ENCODE measurements around the gene SNRPD3. TPM values are rescaled to one million over a fixed set of nuclear protein-coding genes. Genes with fewer than 3 reads are reported as not detected.
A peak's percentile ranks its signal among the peaks of the same experiment; 100 is the strongest.
"Not testable (repeated sequence)": the region's sequence is repeated elsewhere in the genome, so short reads cannot be mapped to it uniquely, and the experiment has no call there.

SNRPD3 gene
- total RNA-seq, 1 donor from 2014 or later = 160 TPM

DNA sequence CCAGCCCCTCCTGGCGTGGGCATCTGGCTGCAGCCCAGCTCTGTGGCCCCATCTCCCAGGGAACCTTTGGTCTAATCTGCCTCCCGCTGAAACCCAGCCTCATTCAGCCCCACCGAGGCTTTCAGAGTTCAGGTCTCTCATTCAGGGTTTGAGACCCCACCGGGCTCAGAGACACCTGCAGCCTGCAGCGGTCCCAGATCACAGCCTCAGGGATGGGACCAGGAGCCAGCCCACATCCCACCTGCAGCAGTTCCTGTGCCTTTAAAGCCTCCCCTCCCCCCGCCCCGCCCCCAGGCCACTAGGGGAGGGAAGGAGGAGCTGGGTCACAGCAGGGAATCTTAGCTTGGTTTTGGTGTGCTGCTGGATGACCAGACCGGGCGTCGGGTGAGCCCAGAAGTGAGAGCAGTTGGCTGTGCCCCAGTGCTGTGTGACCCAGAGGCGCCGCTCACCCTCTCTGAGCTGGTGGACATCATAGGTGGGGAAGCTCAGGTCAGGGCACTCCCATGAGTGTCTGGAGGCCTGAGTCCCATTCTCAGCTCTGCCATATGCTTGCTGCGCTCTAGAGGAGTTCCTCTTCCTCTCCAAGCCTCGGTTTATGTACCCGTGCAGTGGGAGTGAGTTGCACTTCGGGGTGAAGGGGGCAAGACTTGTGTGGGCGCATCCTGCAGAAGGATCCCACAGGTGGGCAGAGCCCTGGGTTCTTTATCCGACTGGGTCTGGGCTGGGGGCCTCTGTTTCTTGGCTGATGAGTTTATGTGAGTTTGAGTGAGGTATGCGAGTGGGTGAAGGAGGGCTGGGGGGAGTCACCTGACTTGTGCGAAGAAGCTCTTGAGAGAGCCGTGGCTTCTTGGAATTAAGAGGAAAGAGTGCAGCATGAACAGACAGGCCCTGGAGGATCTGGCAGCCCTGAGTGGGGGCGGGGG is 47.3 kb downstream of the SNRPD3 start, which contains the start of gene GGT1:
Gene GGT1, plus strand, starts transcription at position 347 of the 923 bp plus-strand sequence. CDS start 7,889 bp downstream, outside the sequence.
- H3K36me3 Mint-ChIP-seq (ENCODE audit: low read depth); H3K27me3 Mint-ChIP-seq (ENCODE audit: low read depth); H3K9me3 Mint-ChIP-seq; DNase-seq (ENCODE audit: low spot score): not testable (repeated sequence)
- peak within 1 kb of the TSS; percentile 80 for H3K27ac Mint-ChIP-seq
- H3K4me3 Mint-ChIP-seq (ENCODE audit: low read depth) = peak within 1 kb of the TSS; percentile 59
- intact Hi-C loops (cut with micrococcal nuclease) = loop anchor here (5.0 kb wide), 1 partner anchor 46 kb away; the partner anchor contains the start of genes GUCD1 and SNRPD3
- H3K4me1 Mint-ChIP-seq (ENCODE audit: low read depth) = peaks cover 35% of the 10 kb centered on the region

- not testable (repeated sequence) for H3K27me3 Mint-ChIP-seq (ENCODE audit: low read depth); H3K9me3 Mint-ChIP-seq; DNase-seq (ENCODE audit: low spot score); H3K36me3 Mint-ChIP-seq (ENCODE audit: low read depth)
- Mint-ChIP-seq H3K4me3 (ENCODE audit: low read depth) (peak overlapping the region; percentile 59), H3K4me1 (ENCODE audit: low read depth) (peaks cover 35% of the 10 kb centered on the region), H3K27ac (peak overlapping the region; percentile 80)
- intact Hi-C loops (cut with micrococcal nuclease) = loop anchor here (5.0 kb wide), 1 partner anchor 47 kb away; the partner anchor contains the start of genes GUCD1 and SNRPD3
These were observed 48.2 kb downstream of the SNRPD3 start for GRCh38 chr22:24603770-24604629.

- H3K9me3 Mint-ChIP-seq; H3K27me3 Mint-ChIP-seq (ENCODE audit: low read depth): not testable (repeated sequence)
- H3K4me1 Mint-ChIP-seq (ENCODE audit: low read depth) = peaks cover 31% of the 10 kb centered on the region
These were observed 50.5 kb downstream of the SNRPD3 start for GRCh38 chr22:24606340-24606739.

DNA sequence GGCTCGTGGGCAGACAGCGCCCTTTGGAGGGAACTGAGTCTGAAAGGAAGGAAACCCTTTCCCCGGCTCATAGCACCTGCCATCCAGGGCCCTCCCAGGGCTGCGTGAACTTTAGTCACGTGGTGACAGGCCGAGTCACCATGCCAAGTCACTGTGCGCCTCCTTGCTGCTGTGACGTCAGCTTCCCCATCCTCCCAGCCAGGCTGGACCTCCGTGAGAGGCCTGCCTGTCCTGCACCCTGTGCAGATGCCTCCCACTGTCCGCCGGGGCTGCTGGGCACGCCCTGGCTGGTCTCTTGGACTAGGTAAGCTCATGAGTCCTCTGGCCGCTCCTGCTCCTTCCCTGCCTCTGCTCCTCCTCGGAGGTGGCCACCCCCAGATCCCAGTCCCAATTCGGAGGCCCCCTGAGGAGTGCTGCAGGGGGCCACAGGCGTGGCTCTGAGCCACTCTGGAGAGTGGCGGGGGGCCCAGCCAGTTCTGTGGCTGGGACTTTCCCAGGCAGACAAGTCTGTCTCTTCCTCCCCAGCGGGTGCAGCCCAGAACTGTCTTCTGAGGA is 51.7 kb downstream of the SNRPD3 start:
- H3K27me3 Mint-ChIP-seq (ENCODE audit: low read depth); H3K36me3 Mint-ChIP-seq (ENCODE audit: low read depth); intact Hi-C loops (cut with micrococcal nuclease); H3K9me3 Mint-ChIP-seq: not testable (repeated sequence)
- Mint-ChIP-seq H3K27ac (peak overlapping the region; percentile 98), H3K4me3 (ENCODE audit: low read depth) (peak overlapping the region; percentile 88), H3K4me1 (ENCODE audit: low read depth) (peaks cover 23% of the 10 kb centered on the region)
- peak; percentile 45 for DNase-seq (ENCODE audit: low spot score)

More at GRCh38 chr22:24606340-24606739, 50.5 kb downstream of the SNRPD3 start:
- H3K36me3 Mint-ChIP-seq (ENCODE audit: low read depth); intact Hi-C loops (cut with micrococcal nuclease); DNase-seq (ENCODE audit: low spot score): not testable (repeated sequence)
- Mint-ChIP-seq H3K27ac (peak overlapping the region; percentile 42), H3K4me3 (ENCODE audit: low read depth) (peak overlapping the region; percentile 8)

- H3K9me3 Mint-ChIP-seq; H3K27me3 Mint-ChIP-seq (ENCODE audit: low read depth); intact Hi-C loops (cut with micrococcal nuclease); DNase-seq (ENCODE audit: low spot score); H3K36me3 Mint-ChIP-seq (ENCODE audit: low read depth): not testable (repeated sequence)
- Mint-ChIP-seq H3K4me3 (ENCODE audit: low read depth) (peak overlapping the region; percentile 88), H3K4me1 (ENCODE audit: low read depth) (peaks cover 20% of the 10 kb centered on the region), H3K27ac (peak overlapping the region; percentile 47)
These were observed 52.5 kb downstream of the SNRPD3 start for GRCh38 chr22:24608327-24608726.

DNA sequence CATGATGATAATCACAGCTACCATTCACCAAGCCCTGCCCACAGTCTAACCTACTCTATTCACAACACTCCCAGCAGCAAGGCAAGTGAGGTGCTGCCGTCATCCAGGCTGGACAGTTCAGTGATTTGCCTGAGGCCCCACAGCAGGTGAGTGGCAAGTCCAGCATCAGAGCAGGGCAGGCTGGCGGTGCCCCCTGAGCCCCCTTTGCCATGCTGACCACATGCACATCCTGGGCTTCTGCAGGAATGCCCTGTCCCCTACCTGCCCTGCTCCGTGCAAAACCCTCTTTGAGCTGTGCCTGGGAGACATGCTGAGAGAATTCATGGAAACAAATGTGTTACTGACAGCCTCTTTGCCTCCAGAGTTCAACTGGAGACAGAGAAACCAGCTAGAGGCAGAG is 54.1 kb downstream of the SNRPD3 start:
- H3K4me3 Mint-ChIP-seq (ENCODE audit: low read depth); intact Hi-C loops (cut with micrococcal nuclease); H3K36me3 Mint-ChIP-seq (ENCODE audit: low read depth); H3K27me3 Mint-ChIP-seq (ENCODE audit: low read depth); H3K4me1 Mint-ChIP-seq (ENCODE audit: low read depth); H3K9me3 Mint-ChIP-seq; H3K27ac Mint-ChIP-seq; DNase-seq (ENCODE audit: low spot score): not testable (repeated sequence)

GRCh38 chr22:24614794-24615193 is 59.0 kb downstream of the SNRPD3 start:
- H3K9me3 Mint-ChIP-seq; H3K4me3 Mint-ChIP-seq (ENCODE audit: low read depth); H3K4me1 Mint-ChIP-seq (ENCODE audit: low read depth); H3K27ac Mint-ChIP-seq; DNase-seq (ENCODE audit: low spot score); intact Hi-C loops (cut with micrococcal nuclease); H3K27me3 Mint-ChIP-seq (ENCODE audit: low read depth): not testable (repeated sequence)
- H3K36me3 Mint-ChIP-seq (ENCODE audit: low read depth) = peaks cover 10% of the 10 kb centered on the region

DNA sequence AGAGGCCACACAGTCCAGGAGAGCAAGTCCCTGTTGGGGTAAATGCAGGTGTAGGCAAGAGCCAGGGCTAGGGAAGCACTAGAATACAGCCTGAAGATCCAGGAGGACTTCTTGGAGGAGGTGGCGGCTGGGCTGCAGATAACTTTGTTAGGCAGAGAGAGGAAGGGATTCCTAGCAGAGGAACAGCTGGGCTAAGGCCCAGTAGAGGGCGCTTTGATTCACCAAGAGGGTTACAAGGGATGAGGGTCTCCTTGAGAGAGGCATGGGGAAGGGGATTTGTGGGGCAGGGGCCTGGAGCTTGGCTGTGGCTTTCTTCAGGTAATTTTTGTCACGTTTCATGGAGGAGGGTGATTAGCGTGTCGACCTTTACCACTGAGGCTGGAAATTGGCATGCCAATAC is 65.4 kb downstream of the SNRPD3 start:
- H3K27me3 Mint-ChIP-seq (ENCODE audit: low read depth); H3K4me1 Mint-ChIP-seq (ENCODE audit: low read depth); DNase-seq (ENCODE audit: low spot score); intact Hi-C loops (cut with micrococcal nuclease); H3K4me3 Mint-ChIP-seq (ENCODE audit: low read depth); H3K9me3 Mint-ChIP-seq; H3K27ac Mint-ChIP-seq: not testable (repeated sequence)
- H3K36me3 Mint-ChIP-seq (ENCODE audit: low read depth) = peaks cover 19% of the 10 kb centered on the region

DNA sequence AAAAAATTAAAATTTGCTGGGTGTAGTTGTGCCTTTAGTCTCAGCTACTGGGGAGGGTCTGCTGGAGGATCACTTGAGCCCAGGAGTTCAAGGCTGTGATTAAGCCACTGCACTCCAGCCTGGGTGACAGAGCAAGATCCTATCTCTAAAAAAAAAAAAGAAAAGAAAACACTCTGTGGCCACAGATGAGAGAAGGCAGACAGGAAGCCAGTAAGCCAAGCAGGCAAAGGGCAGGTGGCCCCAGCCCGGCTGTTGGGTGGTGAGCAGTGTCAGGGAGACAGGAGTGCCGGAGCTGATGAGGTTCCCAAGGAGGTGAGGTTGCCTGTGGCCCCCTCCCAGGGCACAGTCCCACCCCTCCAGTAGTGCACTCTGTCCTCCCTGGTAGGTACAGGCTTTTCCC is 66.8 kb downstream of the SNRPD3 start:
- peaks cover 12% of the 10 kb centered on the region for H3K36me3 Mint-ChIP-seq (ENCODE audit: low read depth)
- H3K9me3 Mint-ChIP-seq; H3K4me3 Mint-ChIP-seq (ENCODE audit: low read depth); H3K4me1 Mint-ChIP-seq (ENCODE audit: low read depth); H3K27me3 Mint-ChIP-seq (ENCODE audit: low read depth); H3K27ac Mint-ChIP-seq; intact Hi-C loops (cut with micrococcal nuclease): not testable (repeated sequence)
- peak; percentile 34 for DNase-seq (ENCODE audit: low spot score)

Other genes with a start within 250 kb of the SNRPD3 start
- gene ADORA2A, start 128.4 kb upstream of the SNRPD3 start, total RNA-seq = 20.2 and 23.8 TPM in 2 replicates
- gene UPB1, start 60.7 kb upstream of the SNRPD3 start, total RNA-seq = 0.09 and 0.11 TPM in 2 replicates
- 115 and 128 TPM in 2 replicates for gene GUCD1, start 861 bp upstream of the SNRPD3 start, total RNA-seq
- gene LRRC75B, start 37.1 kb downstream of the SNRPD3 start, total RNA-seq = 4.5 and 4.7 TPM in 2 replicates
- 46.2 and 47.0 TPM in 2 replicates for gene GGT1, start 47.2 kb downstream of the SNRPD3 start, total RNA-seq
- not detected in 2 replicates for gene PIWIL3, start 218.7 kb downstream of the SNRPD3 start, total RNA-seq

All from activated T-helper 2 cell treated with anti-CD3 and anti-CD28 coated beads, Interferon-gamma antibody, Interleukin-2, Interleukin-4, amounts not matched to agents 10 μg/mL and 5 μg/mL and 100 μg/mL, durations not matched to agents 14 hours and 24 hours and 36 hours (primary cell).